Nephron progenitor cell (in vitro differentiated cells): ENCODE results near the gene BLVRB.

Experiments used
- DNase-seq: peaks from one replicate; pipeline ENCODE4 v3.0.0; 2021
- H3K27ac Mint-ChIP-seq: 2 replicates; pipeline ENCODE4 v1.8.0; 2021; ENCODE audit warnings: mild to moderate bottlenecking, moderate library complexity, mixed read lengths
- H3K27me3 Mint-ChIP-seq: 2 replicates; pipeline ENCODE4 v1.8.0; 2021; ENCODE audit warnings: mild to moderate bottlenecking, low read depth, mixed read lengths; ENCODE audit not compliant: poor library complexity
- H3K36me3 Mint-ChIP-seq: 2 replicates; pipeline ENCODE4 v1.8.0; 2021; ENCODE audit warnings: low read depth, mixed read lengths
- H3K4me1 Mint-ChIP-seq: 2 replicates; pipeline ENCODE4 v1.8.0; 2021; ENCODE audit warnings: mixed read lengths
- H3K4me3 Mint-ChIP-seq: 2 replicates; pipeline ENCODE4 v1.8.0; 2021; ENCODE audit warnings: mild to moderate bottlenecking, moderate library complexity, mixed read lengths
- H3K9me3 Mint-ChIP-seq: 2 replicates; pipeline ENCODE4 v1.8.0; 2021; ENCODE audit warnings: mild to moderate bottlenecking, moderate library complexity, mixed read lengths
- CTCF ChIP-seq: fragments of 200-600 bp; sonication (generic); IDR thresholded peaks from 2 replicates; pipeline ENCODE4 v1.5.0; 2021; ENCODE audit warnings: antibody characterized with exemption

Gene BLVRB

DNA sequence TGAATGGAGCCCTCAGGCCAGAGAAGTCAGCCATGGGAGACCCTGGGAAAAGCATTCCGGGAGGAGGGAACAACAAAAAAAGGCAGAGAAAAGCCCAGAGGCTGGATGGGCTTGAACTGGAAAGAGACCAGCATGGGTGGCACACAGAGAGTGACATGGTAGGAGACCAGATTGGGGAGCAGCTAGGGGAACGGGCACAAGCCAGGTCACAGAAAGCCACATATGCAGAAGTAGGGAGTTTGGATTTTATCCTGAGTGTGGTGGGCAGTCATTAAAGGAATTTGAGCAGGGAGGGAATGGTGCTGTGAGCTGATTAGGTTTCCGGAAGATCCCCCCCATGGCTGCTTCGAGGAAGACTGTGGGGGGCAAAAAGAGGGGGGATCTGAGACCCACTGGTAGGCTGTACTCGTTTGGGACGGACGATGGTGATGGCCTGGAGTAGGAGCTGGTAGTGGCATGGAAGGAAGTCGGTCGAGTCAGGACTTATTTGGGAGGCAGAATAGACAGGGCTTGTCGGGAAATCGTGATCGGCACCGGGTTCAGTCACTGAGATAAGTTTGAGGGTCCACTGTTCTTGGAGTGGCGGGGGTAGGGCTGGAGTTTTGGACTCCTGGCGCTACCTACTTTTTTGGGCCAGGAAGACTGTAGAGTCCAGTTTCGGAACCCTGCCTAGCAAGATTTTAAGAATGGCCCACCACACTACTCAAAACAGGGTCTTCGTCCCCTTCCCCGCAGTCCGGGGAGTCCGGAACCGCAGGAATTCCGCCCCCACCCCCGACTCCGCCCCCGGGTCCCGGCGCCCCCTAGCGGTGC lies 40.7 kb downstream of the BLVRB start:
- H3K36me3 Mint-ChIP-seq, result peaks cover 4% of the 10 kb centered on the region
- peaks cover 32% of the 10 kb centered on the region for H3K4me1 Mint-ChIP-seq
- peaks cover 9% of the 10 kb centered on the region for H3K27me3 Mint-ChIP-seq
- peak overlapping the region; percentile 96 for H3K27ac Mint-ChIP-seq
- no peaks in the 10 kb centered on the region for H3K9me3 Mint-ChIP-seq
- DNase-seq, result no peak
- peak overlapping the region; percentile 90 for H3K4me3 Mint-ChIP-seq
- no peak for TF ChIP-seq CTCF

DNA sequence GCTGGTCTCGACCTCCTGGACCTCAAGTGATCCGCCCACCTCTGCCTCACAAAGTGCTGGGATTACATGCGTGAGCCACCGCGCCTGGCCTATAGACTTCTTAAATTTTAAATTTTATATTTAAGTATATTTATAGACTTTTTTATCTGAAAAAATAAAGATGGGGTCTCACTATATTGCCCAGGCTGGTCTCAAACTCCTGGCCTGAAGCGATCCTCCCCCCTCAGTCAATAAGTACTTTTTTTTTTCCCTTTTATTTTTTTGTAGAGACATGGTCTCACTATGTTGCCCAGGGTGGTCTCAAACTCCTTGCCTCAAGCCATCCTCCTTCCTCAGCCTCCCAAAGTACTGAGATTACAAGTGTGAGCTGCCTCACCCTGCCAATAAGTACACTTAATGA lies 41.6 kb downstream of the BLVRB start:
- Mint-ChIP-seq H3K36me3 (peaks cover 4% of the 10 kb centered on the region), H3K4me1 (peaks cover 35% of the 10 kb centered on the region), H3K27me3 (peaks cover 9% of the 10 kb centered on the region), H3K9me3 (no peaks in the 10 kb centered on the region), H3K4me3 (no peak overlapping the region), H3K27ac (no peak overlapping the region)
- no peak for TF ChIP-seq CTCF
- no peak for DNase-seq

DNA sequence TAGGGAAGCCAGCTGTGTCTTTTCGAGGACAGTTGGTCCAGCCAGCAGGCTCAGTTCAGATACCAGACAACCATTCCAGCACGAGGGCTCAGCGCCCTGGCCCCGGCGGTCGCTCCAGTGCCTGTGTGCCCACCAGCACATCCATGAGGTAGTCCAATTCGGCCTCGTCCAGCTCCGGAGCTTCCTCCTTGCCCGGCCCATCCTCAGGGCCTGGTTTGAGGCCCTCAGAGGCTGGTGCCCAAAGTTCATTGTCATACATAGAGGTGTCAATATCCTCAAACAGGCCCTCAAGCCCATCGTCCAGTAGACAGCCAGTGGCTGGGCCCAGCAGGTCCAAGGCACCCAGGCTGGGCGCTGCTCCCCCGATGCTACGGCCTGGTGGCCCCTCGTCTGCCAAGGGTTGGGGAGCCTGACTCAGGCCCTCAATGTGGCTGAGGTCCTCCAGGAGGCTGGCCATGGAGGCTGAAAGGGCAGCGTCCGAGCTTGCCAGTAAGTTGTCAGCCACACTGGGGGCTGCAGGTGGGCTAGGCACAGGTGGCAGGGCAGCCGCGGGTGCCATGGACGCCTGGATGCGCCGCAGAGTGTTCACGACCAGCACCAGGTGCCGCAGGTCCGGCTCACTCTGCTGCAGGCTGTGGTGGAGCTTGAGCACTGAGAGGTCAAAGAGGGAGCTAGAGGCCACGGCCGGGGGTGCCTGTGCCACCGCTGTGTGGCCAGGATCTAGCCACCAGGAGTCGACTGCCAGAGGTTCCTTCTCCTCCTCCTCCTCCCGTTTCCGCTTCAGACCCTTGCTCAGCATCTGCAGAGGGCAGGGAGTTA lies 42.6 kb downstream of the BLVRB start:
- H3K36me3 Mint-ChIP-seq, result peaks cover 4% of the 10 kb centered on the region
- H3K4me3 Mint-ChIP-seq, result no peak overlapping the region
- H3K27ac Mint-ChIP-seq, result no peak overlapping the region
- peaks cover 42% of the 10 kb centered on the region for H3K4me1 Mint-ChIP-seq
- H3K9me3 Mint-ChIP-seq, result no peaks in the 10 kb centered on the region
- TF ChIP-seq CTCF, result no peak
- H3K27me3 Mint-ChIP-seq, result peaks cover 10% of the 10 kb centered on the region
- DNase-seq, result no peak

GRCh38 chr19:40421993-40422747 lies 43.4 kb downstream of the BLVRB start:
- Mint-ChIP-seq H3K27ac (peak overlapping the region; percentile 90), H3K4me3 (peak overlapping the region; percentile 79), H3K4me1 (peaks cover 50% of the 10 kb centered on the region), H3K36me3 (peaks cover 4% of the 10 kb centered on the region), H3K9me3 (no peaks in the 10 kb centered on the region), H3K27me3 (peaks cover 7% of the 10 kb centered on the region)
- no peak for DNase-seq
- no peak for TF ChIP-seq CTCF

DNA sequence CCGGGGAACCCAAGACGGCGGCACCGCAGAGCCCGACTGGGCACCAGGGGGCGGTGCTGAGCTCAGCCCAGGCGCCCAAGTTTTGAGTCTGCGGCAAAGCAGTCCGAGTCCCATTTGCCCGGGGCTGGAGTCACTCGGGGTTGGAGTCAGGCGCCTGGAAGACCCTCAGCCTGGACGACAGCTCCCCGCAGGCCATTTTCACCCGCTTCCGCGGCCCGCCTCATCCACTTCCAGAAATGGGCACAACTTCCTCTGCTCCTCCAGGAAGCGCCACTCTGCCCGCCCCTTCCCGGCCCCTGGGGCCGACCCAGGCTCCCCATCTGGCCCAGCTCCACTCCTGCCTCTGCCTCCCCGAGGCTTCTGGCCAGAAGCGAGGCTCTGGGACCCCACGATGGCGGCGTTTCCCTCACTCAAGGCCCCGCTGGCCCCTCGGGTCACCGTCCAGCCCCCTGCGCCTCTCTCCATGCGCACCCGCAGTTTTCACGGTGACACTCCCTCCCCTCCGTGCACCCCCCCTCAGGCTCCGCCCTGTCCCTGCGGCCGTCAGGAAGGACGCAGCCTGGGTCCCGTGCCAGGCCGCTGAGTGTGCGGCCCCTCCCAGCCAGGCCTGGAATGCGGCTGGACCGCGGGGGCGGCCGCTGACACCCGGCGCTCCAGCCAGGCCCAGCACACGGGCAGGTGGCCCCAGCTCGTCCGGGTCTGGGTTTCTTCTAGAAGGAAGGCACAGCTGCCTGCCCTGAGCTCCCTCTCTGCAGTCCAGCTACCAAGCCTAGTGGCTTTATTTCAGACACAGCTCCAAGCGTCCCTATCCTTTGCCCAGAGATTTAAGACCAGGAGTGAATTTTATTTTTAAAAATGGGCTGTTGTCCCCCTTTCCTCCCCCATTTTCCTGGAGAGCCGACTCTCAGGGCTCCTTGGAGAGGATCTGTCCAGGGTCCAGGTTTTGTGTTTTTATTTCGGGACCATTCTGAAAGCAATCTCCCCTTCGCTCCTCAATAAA lies 44.5 kb downstream of the BLVRB start:
- Mint-ChIP-seq H3K4me1 (peaks cover 54% of the 10 kb centered on the region), H3K4me3 (peak overlapping the region; percentile 79), H3K27ac (peak overlapping the region; percentile 90), H3K9me3 (no peaks in the 10 kb centered on the region), H3K36me3 (peaks cover 4% of the 10 kb centered on the region), H3K27me3 (peaks cover 7% of the 10 kb centered on the region)
- TF ChIP-seq CTCF, result peak; percentile 93
- DNase-seq, result peak; percentile 90
